Measurements from ENCODE around the gene HEATR9.

Gene HEATR9

DNA sequence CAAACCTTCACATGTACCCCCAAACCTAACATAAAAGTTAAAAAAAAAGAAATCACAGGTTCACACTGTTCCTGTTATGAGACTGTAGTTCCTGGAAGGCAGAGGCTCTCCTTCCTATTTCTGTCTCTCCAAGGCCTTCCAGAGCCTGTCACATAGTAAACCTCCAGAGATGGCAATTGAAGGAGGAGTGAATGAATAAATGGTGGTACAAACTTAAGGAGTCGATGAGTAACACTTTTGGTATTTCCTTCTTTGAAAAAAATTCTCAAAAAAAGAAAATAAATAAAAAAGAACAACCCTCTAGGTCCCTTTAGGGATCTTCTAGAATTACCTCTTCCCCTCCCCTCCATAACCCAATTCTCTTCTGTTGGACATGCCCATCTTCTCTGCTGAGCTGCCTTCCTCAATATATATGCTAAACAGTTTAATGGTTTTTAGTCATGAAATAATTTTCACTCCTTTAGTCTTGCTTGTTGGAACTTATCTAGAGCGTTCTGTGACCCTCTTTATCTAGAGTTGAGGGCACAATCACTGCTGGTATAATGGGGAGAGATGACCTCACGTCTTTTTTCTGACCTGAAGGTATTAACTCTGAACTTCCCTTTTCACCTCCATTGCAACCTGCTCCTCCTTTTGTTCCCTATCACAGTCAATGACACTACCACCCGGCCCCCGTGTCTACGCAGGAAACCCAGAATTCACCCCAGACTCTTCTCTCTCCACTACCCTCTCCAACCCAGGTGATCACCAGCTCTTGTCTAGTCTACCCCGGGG lies 61.1 kb downstream of the HEATR9 start:
- no peak for DNase-seq

Measured in NCI-H82 (cell line).